CD14-positive monocyte (primary cell): Measurements from ENCODE around the gene MLLT1. TPM values are rescaled to one million over a fixed set of nuclear protein-coding genes. Genes with fewer than 3 reads are reported as not detected.

Source experiments
- DNase-seq, 3 donors: peaks; one replicate each; pipeline ENCODE4 v3.0.0-alpha.2; 2011 to 2022
- H2AFZ ChIP-seq: 2 replicates; pipeline ENCODE4 v1.6.0; 2012; ENCODE audit warnings: mild to moderate bottlenecking, low read depth, low read length, inconsistent platforms; ENCODE audit not compliant: insufficient read depth, poor library complexity, severe bottlenecking
- H3K27ac ChIP-seq, 2 donors: 1 replicate in 1 of 2; 2 replicates in 1 of 2; pipeline ENCODE4 v1.5.1; 2012 to 2013; ENCODE audit warnings: low read length in 2 of 2, control low read depth in 1 of 2, inconsistent platforms in 1 of 2, low read depth in 1 of 2, mild to moderate bottlenecking in 1 of 2
- H3K27me3 ChIP-seq, 2 donors: one replicate each; pipeline versions ENCODE4 v1.6.0 to v1.6.1; 2011 to 2013; ENCODE audit warnings: low read length in 2 of 2; ENCODE audit not compliant: control insufficient read depth in 2 of 2, insufficient read depth in 2 of 2
- H3K36me3 ChIP-seq, 2 donors: replicated peaks in 1 of 2; 1 replicate in 1 of 2; 2 replicates in 1 of 2; pipeline versions ENCODE4 v1.5.1 to v1.6.1; 2012 to 2013; ENCODE audit warnings: low read length in 2 of 2, control low read depth in 1 of 2, inconsistent platforms in 1 of 2, mild to moderate bottlenecking in 1 of 2; ENCODE audit not compliant: insufficient read depth in 2 of 2, control insufficient read depth in 1 of 2
- H3K4me1 ChIP-seq, 2 donors: 1 replicate in 1 of 2; 2 replicates in 1 of 2; pipeline versions ENCODE4 v1.5.1 to v1.6.1; 2012 to 2013; ENCODE audit warnings: low read length in 2 of 2, control low read depth in 1 of 2, inconsistent platforms in 1 of 2, mild to moderate bottlenecking in 1 of 2, moderate library complexity in 1 of 2; ENCODE audit not compliant: insufficient read depth in 2 of 2, control insufficient read depth in 1 of 2
- H3K4me2 ChIP-seq: replicated peaks from 2 replicates; pipeline ENCODE3; 2012; ENCODE audit warnings: low read length, moderate library complexity, mild to moderate bottlenecking; ENCODE audit not compliant: poor library complexity, severe bottlenecking; ENCODE audit errors: extremely low read depth
- H3K4me3 ChIP-seq, 3 experiments: fragments of 200-600 bp in 1 of 3; sonication (generic) in 1 of 3; replicated peaks in 1 of 3; 1 replicate in 2 of 3; 2 replicates in 1 of 3; pipeline ENCODE4 v1.5.1; 2011 to 2013; ENCODE audit warnings: low read length in 3 of 3, mild to moderate bottlenecking in 3 of 3, control low read depth in 2 of 3, low read depth in 2 of 3, inconsistent platforms in 1 of 3, moderate library complexity in 1 of 3
- H3K79me2 ChIP-seq: 2 replicates; pipeline ENCODE4 v1.6.0; 2012; ENCODE audit warnings: mild to moderate bottlenecking, control low read depth, inconsistent platforms, low read length, moderate library complexity; ENCODE audit not compliant: insufficient read depth
- H3K9ac ChIP-seq: 2 replicates; pipeline ENCODE4 v1.6.0; 2017; ENCODE audit warnings: low read length, mild to moderate bottlenecking; ENCODE audit not compliant: insufficient read depth, poor library complexity, severe bottlenecking
- H3K9me3 ChIP-seq, 2 donors: replicated peaks in 1 of 2; 1 replicate in 1 of 2; 2 replicates in 1 of 2; pipeline versions ENCODE4 v1.5.1 to v1.6.1; 2012 to 2013; ENCODE audit warnings: low read length in 2 of 2, control low read depth in 1 of 2; ENCODE audit not compliant: control insufficient read depth in 1 of 2, insufficient read depth in 1 of 2
- H4K20me1 ChIP-seq: 2 replicates; pipeline ENCODE4 v1.6.0; 2012; ENCODE audit warnings: mild to moderate bottlenecking, low read length, control low read depth, moderate library complexity; ENCODE audit not compliant: insufficient read depth
- H3K27ac Mint-ChIP-seq, 7 donors: one replicate each; pipeline ENCODE4 v1.8.0; 2020; ENCODE audit warnings: mild to moderate bottlenecking in 7 of 7, mixed read lengths in 7 of 7, moderate library complexity in 6 of 7, inconsistent platforms in 2 of 7
- H3K27me3 Mint-ChIP-seq, 3 donors: one replicate each; pipeline ENCODE4 v1.8.0; 2021 to 2022; ENCODE audit warnings: low read depth in 3 of 3, mild to moderate bottlenecking in 3 of 3, mixed read lengths in 3 of 3, moderate library complexity in 3 of 3, inconsistent platforms in 1 of 3
- H3K36me3 Mint-ChIP-seq, 2 donors: one replicate each; pipeline ENCODE4 v1.8.0; 2020; ENCODE audit warnings: mixed read lengths in 2 of 2, inconsistent platforms in 1 of 2, mild to moderate bottlenecking in 1 of 2
- H3K4me1 Mint-ChIP-seq: one replicate; pipeline ENCODE4 v1.8.0; 2020; ENCODE audit warnings: mild to moderate bottlenecking, mixed read lengths
- H3K4me3 Mint-ChIP-seq, 2 donors: one replicate each; pipeline ENCODE4 v1.8.0; 2020; ENCODE audit warnings: mild to moderate bottlenecking in 2 of 2, mixed read lengths in 2 of 2, moderate library complexity in 1 of 2
- H3K9me3 Mint-ChIP-seq, 7 donors: one replicate each; pipeline ENCODE4 v1.8.0; 2020 to 2022; ENCODE audit warnings: mixed read lengths in 7 of 7, mild to moderate bottlenecking in 6 of 7, moderate library complexity in 6 of 7, inconsistent platforms in 2 of 7
- WGBS: methylation state at CpG from one replicate; pipeline ENCODE4 v1.1.5; 2013; ENCODE audit warnings: missing lambda C conversion rate; ENCODE audit not compliant: insufficient coverage; 5-methylcytosine and 5-hydroxymethylcytosine counted together
- intact Hi-C, 2 donors: fragments of 100-400 bp; cut with micrococcal nuclease; formaldehyde crosslinking; loops; one replicate each; pipeline versions ENCODE4 v1.15.0 to v1.15.1; 2023
- polyA plus RNA-seq, 3 donors: library from polyadenylated mRNA; depleted of rRNA in 1 of 3; unstranded in 2 of 3; stranded (reverse) in 1 of 3; fragments of 300-500 nt in 2 of 3; fragments of >200 nt in 1 of 3; fragmentation: Illumina TruSeq in 2 of 3; gene quantifications; 1 replicate in 2 of 3; 2 replicates in 1 of 3; pipeline ENCODE4 v1.2.3, GENCODE V29; 2012 to 2021
- TF ChIP-seq, protein P1 (sequence below): fragments of 200-600 bp; IDR thresholded peaks from one replicate; pipeline ENCODE4 v1.8.0; 2022; ENCODE audit warnings: antibody characterized with exemption, mild to moderate bottlenecking

The MLLT1 gene
- polyA plus RNA-seq, 3 donors = 0.65 to 17.3 (median 0.99) TPM

DNA sequence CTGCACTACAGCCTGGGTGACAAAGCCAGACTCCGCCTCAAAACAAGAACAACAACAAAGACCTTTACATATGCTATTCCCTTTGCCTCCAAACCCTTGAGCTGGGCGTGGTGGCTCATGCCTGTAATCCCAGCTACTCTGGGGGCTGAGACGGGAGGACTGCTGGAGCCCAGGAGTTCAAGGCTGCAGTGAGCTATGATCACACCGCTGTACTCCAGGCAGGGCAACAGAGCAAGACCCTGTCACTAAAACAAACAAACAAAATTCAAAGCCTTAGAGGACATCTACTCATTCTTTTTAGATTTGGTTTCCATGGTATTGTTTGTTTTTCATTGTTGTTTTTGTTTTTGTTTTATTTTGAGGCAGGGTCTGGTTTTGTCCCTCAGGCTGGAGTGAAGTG is 45.8 kb upstream of the MLLT1 start:
- H3K4me3 Mint-ChIP-seq = no peak overlapping the region
- no peaks in the 10 kb centered on the region for H3K27me3 ChIP-seq
- no peak overlapping the region for H3K27ac ChIP-seq
- H3K27ac Mint-ChIP-seq = no peak overlapping the region
- intact Hi-C loops = no loop called here
- no peaks in the 10 kb centered on the region for H3K36me3 Mint-ChIP-seq
- peaks cover 6 to 14% (median 10%) of the 10 kb centered on the region in 3 donors for H3K27me3 Mint-ChIP-seq
- no peaks in the 10 kb centered on the region for H4K20me1 ChIP-seq
- no peak overlapping the region for H2AFZ ChIP-seq
- WGBS = 87% methylated on average over 2 of the region's 4 CpGs
- no peaks in the 10 kb centered on the region for H3K4me1 Mint-ChIP-seq
- no peak overlapping the region for H3K4me2 ChIP-seq
- H3K4me1 ChIP-seq = no peaks in the 10 kb centered on the region
- DNase-seq = no peak
- H3K9me3 Mint-ChIP-seq = peaks cover 0 to 5% (median 2%) of the 10 kb centered on the region in 7 donors
- H3K36me3 ChIP-seq = no peaks in the 10 kb centered on the region
- H3K9me3 ChIP-seq = no peaks in the 10 kb centered on the region
- no peaks in the 10 kb centered on the region for H3K79me2 ChIP-seq
- no peak overlapping the region for H3K9ac ChIP-seq
- TF ChIP-seq, protein P1, sequence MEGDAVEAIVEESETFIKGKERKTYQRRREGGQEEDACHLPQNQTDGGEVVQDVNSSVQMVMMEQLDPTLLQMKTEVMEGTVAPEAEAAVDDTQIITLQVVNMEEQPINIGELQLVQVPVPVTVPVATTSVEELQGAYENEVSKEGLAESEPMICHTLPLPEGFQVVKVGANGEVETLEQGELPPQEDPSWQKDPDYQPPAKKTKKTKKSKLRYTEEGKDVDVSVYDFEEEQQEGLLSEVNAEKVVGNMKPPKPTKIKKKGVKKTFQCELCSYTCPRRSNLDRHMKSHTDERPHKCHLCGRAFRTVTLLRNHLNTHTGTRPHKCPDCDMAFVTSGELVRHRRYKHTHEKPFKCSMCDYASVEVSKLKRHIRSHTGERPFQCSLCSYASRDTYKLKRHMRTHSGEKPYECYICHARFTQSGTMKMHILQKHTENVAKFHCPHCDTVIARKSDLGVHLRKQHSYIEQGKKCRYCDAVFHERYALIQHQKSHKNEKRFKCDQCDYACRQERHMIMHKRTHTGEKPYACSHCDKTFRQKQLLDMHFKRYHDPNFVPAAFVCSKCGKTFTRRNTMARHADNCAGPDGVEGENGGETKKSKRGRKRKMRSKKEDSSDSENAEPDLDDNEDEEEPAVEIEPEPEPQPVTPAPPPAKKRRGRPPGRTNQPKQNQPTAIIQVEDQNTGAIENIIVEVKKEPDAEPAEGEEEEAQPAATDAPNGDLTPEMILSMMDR = no peak
- no peak overlapping the region for H3K4me3 ChIP-seq

DNA sequence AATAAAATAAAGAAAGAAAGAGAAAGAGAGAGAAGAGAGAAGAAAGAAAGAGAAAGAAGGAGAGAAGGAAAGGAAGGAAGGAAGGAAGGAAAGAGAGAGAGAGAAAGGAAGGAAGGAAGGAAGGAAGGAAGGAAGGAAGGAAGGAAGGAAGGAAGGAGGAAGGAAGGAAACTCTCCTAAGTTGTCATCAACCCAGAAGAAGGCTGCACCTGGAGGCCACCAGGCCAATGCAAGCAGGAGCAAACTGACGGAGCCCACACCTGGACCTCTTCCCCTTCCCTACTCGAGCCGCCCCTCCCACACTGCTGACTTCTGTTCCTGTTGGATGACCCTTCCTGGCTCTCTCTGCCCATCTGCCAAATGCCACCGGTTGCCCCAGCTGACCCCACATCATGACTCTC is 45.0 kb upstream of the MLLT1 start:
- Histone ChIP-seq H3K27me3 (no peaks in the 10 kb centered on the region), H3K27ac (no peak overlapping the region), H3K4me2 (no peak overlapping the region), H3K79me2 (no peaks in the 10 kb centered on the region), H3K4me1 (no peaks in the 10 kb centered on the region), H3K4me3 (no peak overlapping the region), H3K9ac (no peak overlapping the region), H3K9me3 (no peaks in the 10 kb centered on the region), H3K36me3 (no peaks in the 10 kb centered on the region), H4K20me1 (no peaks in the 10 kb centered on the region), H2AFZ (no peak overlapping the region)
- Mint-ChIP-seq H3K9me3 (peaks cover 0 to 5% (median 2%) of the 10 kb centered on the region in 7 donors), H3K4me1 (no peaks in the 10 kb centered on the region), H3K27ac (no peak overlapping the region), H3K36me3 (no peaks in the 10 kb centered on the region), H3K27me3 (peaks cover 7 to 16% (median 10%) of the 10 kb centered on the region in 3 donors), H3K4me3 (peak overlapping the region in 1 of 2 donors; percentile 55)
- WGBS = 56% methylated on average over 4 of the region's 4 CpGs
- TF ChIP-seq, protein P1 = no peak
- no peak for DNase-seq
- intact Hi-C loops = no loop called here
